GM19043 (cell line): ENCODE results near the gene ATP6V1B1.

Experiments
- ATAC-seq: cut with Tn5 transposase; IDR thresholded peaks from one replicate; pipeline ENCODE4 v1.9.1; 2021; ENCODE audit warnings: low read depth; ENCODE audit not compliant: unreplicated experiment

The ATP6V1B1 gene

GRCh38 chr2:70901227-70902066, 34.3 kb upstream of the ATP6V1B1 start:
- ATAC-seq = no peak

DNA sequence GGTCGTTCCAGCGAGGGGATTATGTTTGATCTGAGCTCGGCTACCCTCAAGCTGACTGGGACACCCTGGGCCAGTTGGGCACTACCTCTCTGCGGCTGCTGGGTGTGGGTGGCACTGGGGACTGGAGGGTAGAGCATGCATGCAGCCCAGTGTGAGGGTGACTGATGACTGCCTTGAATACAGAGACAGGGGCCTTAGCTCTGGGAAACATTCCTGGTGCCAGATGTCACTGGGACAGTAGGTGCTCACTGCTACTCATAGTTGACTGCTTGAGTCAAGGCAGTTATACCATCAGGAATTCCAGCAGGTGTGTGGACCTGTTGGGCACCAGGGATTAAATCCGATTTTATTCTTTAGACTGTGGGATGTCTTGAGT, 33.6 kb upstream of the ATP6V1B1 start:
- no peak for ATAC-seq

- no peak for ATAC-seq
Observed at GRCh38 chr2:70902579-70902978, 33.1 kb upstream of the ATP6V1B1 start.

GRCh38 chr2:70903171-70903570, 32.5 kb upstream of the ATP6V1B1 start:
- ATAC-seq = no peak

DNA sequence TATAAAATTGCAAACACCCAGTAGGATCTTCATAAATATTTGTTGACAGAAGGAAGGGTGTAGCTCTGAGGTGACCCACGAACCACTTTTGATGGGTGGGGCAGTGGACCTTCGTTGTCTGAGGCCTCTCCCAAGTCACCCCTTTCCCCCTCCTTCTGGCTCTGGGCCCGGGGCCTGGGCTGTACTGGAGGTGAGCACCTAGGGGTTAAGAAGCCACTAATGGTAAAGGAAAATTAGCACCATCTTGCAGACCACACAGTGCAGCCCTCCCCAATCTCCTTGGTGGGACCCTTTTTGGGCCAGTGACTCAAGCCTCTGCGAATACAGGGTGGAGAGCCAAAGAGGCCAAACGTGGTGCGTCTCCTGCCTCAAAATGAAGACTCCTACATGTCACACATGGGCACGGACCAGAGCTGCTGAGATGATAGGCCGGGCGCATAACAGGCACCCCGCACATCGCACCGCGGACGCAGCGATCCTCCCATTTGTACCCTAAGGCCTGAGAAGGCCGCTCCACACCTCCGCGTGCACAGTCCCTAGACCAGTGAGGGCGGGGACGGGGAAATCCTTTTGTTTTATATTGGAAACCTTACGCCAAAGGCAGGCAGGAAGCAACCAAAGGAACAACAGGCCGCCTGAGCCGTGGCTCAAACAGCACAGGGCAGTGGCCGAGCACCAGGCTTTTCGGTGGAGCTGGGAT, 31.9 kb upstream of the ATP6V1B1 start:
- no peak for ATAC-seq

GRCh38 chr2:70904371-70905216, 31.1 kb upstream of the ATP6V1B1 start:
- ATAC-seq = no peak

GRCh38 chr2:70905443-70906421, 30.0 kb upstream of the ATP6V1B1 start:
- no peak for ATAC-seq

- ATAC-seq = no peak
Observed at GRCh38 chr2:70906439-70907005, 29.2 kb upstream of the ATP6V1B1 start.

- no peak for ATAC-seq
Observed at GRCh38 chr2:70907130-70908057, 28.3 kb upstream of the ATP6V1B1 start.

GRCh38 chr2:70916291-70916690, 19.4 kb upstream of the ATP6V1B1 start:
- ATAC-seq = no peak

DNA sequence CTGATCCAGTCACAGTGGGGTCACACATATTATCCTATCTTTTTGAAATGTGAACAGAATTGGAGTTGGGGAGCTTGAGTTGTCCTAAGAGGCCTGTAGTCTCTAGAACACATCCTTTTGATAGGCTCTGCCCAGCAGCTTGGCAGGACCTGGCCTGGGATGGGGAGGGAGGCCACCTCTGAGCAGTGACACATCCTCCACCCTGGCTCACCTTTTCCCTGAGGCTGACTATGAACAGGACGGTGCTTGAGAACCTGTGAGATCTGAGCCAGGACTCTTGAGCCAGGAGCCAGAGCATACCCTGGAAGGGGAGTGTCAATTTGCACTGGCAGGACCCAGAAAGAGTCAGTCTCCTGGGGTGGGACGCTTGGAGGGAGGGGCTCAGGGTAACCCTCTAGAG, 17.7 kb upstream of the ATP6V1B1 start:
- no peak for ATAC-seq

- no peak for ATAC-seq
Observed at GRCh38 chr2:70919672-70920366, 15.9 kb upstream of the ATP6V1B1 start.

DNA sequence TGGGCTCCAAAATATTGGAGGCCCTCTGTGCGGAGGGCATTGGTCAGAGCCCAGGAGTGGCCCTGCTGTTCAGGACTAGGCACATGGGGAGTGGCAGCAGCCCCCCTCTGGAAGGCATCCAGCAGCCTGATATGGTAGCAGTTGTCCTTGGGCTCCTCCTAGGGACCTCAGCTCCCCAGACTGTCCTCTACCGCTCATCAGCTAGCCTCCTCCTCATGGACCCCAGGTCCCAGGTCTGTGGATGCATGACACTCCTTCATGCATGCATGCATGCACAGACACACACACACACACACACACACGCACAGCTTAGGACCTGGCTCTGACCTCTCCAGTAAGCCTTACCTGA, 15.4 kb upstream of the ATP6V1B1 start:
- no peak for ATAC-seq

DNA sequence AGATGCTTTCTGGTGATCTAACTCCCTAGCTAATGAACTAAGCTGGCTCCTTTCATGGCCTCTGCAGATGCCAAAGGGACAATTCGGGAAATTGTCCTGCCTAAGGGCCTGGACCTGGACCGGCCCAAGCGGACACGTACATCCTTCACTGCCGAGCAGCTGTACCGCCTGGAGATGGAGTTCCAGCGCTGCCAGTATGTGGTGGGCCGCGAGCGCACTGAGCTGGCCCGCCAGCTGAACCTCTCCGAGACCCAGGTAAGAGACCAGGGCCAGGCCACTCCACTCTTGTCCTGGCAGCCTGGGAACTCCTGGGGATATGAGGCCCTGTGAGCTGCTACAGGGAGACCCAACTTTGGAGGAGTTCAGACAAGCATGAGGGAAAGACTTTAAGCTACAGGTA, 14.7 kb upstream of the ATP6V1B1 start:
- no peak for ATAC-seq

GRCh38 chr2:70921839-70922234, 13.9 kb upstream of the ATP6V1B1 start:
- no peak for ATAC-seq

GRCh38 chr2:70922235-70923234, 13.2 kb upstream of the ATP6V1B1 start:
- ATAC-seq = no peak
